H7 (cell line): ENCODE results near the gene FNDC3B. TPM values are rescaled to one million over a fixed set of nuclear protein-coding genes. Genes with fewer than 3 reads are reported as not detected.

Source experiments
- DNase-seq: peaks from one replicate; pipeline ENCODE4 v3.0.0; 2012
- H3K27me3 ChIP-seq: 2 replicates; pipeline ENCODE4 v1.6.0; 2011; ENCODE audit warnings: mild to moderate bottlenecking, low read length; ENCODE audit not compliant: control insufficient read depth, insufficient read depth
- H3K36me3 ChIP-seq: replicated peaks from 2 replicates; pipeline ENCODE4 v1.5.1; 2011; ENCODE audit warnings: low read length; ENCODE audit not compliant: control insufficient read depth, insufficient read depth
- H3K4me3 ChIP-seq: 2 replicates; pipeline ENCODE4 v1.5.1; 2011; ENCODE audit warnings: low read depth, mild to moderate bottlenecking, control low read depth, low read length, moderate library complexity; ENCODE audit not compliant: insufficient read depth
- total RNA-seq: library from RNA; depleted of rRNA; stranded (reverse); fragments of >200 nt; shearing (Covaris generic); gene quantifications from 2 replicates; pipeline ENCODE4 v1.2.3, GENCODE V29; 2014

Gene FNDC3B
- total RNA-seq, 1 experiment from 2014 or later, result 24.2 TPM

DNA sequence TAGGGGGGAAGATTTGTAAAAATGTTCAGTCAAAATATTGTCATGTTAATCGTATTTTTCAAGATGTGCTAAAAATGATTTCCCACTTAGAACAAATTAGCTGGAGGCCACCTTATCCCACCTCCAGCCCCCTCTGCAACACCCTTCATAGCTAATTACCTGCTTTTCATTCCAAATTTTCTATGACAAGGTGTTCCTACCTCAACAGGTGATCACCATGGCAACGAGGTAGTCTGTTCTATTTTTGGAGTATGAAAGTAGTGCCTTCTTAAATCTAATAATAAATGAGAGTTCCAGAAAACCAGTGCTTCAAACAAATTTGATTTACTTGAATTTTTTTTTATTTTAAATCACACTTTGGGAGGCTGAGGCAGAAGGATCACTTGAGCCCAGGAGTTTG, 149.8 kb downstream of the FNDC3B start:
- Histone ChIP-seq H3K27me3 (no peaks in the 10 kb centered on the region), H3K4me3 (no peak overlapping the region), H3K36me3 (no peaks in the 10 kb centered on the region)
- no peak for DNase-seq

GRCh38 chr3:172189987-172190603, 150.7 kb downstream of the FNDC3B start:
- Histone ChIP-seq H3K27me3 (no peaks in the 10 kb centered on the region), H3K36me3 (no peaks in the 10 kb centered on the region), H3K4me3 (no peak overlapping the region)
- no peak for DNase-seq

GRCh38 chr3:172190980-172191379, 151.6 kb downstream of the FNDC3B start:
- Histone ChIP-seq H3K36me3 (no peaks in the 10 kb centered on the region), H3K4me3 (no peak overlapping the region), H3K27me3 (no peaks in the 10 kb centered on the region)
- DNase-seq, result no peak

GRCh38 chr3:172191629-172192028, 152.3 kb downstream of the FNDC3B start:
- DNase-seq, result no peak
- Histone ChIP-seq H3K27me3 (no peaks in the 10 kb centered on the region), H3K36me3 (no peaks in the 10 kb centered on the region), H3K4me3 (no peak overlapping the region)

DNA sequence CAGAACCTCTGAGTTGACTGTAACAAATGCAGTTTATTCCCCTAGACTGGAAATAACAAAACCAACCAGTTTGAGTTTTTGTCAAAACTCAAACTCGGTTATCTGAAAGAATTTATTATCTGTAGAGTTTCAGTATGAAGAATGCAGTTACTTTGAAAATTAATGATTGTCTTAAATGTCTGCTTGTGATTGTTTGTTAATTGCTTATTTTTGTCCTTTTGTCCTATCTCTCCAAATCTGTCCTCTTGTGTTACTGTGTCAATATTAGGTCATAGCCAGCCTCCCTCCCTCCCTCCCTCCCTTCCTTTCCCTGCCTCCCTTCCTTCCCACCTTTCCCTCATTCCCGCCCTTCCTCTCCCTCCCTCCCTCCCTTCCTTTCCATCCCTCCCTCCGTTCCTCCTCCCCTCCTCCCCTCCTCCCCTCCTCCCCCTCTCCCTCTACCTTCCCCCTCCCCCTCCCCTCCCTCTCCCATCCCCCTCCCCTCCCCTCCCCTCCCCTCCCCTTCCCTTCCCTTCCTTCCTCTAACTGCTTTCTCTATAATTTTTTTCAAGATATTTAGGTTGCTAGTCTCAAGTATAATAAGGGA, 153.5 kb downstream of the FNDC3B start:
- no peaks in the 10 kb centered on the region for H3K36me3 ChIP-seq
- H3K27me3 ChIP-seq, result no peaks in the 10 kb centered on the region
- DNase-seq, result no peak
- no peak overlapping the region for H3K4me3 ChIP-seq

- no peak for DNase-seq
- Histone ChIP-seq H3K36me3 (no peaks in the 10 kb centered on the region), H3K27me3 (no peaks in the 10 kb centered on the region), H3K4me3 (no peak overlapping the region)
Observed at GRCh38 chr3:172193436-172193835, 154.1 kb downstream of the FNDC3B start.

DNA sequence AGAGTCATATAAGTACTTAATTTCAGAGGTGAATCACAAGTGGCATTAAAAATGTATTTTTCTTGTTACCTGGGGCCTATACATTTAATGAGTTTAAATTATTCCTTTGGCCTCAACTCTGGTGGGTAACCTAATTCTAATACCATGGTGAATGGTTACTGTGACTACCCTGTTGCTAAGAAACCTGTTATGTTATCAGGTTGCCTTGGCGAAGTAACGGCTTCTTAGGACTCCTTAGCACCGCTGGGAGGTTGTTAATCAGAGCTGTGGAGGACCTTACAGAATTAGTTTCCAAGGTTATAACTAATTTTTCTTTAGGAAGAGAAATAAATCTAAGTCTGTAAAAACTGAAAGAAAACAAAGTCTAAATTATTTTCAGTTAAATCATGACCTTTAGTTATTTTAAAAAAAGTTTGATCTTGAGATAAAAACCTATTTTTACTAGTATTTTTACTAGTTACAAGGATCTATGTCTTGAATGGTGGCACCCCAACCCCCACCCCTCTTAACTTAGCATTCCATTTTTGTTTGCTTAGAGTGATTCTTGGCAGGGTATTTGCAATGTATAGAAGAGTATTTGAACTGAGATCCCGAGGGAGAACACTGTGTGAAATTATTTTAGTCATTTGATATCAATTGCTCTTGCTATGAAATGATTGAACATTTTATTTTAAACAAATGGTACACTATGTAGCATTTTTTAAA, 155.5 kb downstream of the FNDC3B start:
- Histone ChIP-seq H3K36me3 (no peaks in the 10 kb centered on the region), H3K4me3 (no peak overlapping the region), H3K27me3 (no peaks in the 10 kb centered on the region)
- peak; percentile 71 for DNase-seq

GRCh38 chr3:172195407-172195754, 156.0 kb downstream of the FNDC3B start:
- DNase-seq, result no peak
- H3K27me3 ChIP-seq, result no peaks in the 10 kb centered on the region
- no peaks in the 10 kb centered on the region for H3K36me3 ChIP-seq
- H3K4me3 ChIP-seq, result no peak overlapping the region

GRCh38 chr3:172197344-172197743, 158.0 kb downstream of the FNDC3B start:
- no peaks in the 10 kb centered on the region for H3K27me3 ChIP-seq
- no peaks in the 10 kb centered on the region for H3K36me3 ChIP-seq
- no peak for DNase-seq
- no peak overlapping the region for H3K4me3 ChIP-seq

DNA sequence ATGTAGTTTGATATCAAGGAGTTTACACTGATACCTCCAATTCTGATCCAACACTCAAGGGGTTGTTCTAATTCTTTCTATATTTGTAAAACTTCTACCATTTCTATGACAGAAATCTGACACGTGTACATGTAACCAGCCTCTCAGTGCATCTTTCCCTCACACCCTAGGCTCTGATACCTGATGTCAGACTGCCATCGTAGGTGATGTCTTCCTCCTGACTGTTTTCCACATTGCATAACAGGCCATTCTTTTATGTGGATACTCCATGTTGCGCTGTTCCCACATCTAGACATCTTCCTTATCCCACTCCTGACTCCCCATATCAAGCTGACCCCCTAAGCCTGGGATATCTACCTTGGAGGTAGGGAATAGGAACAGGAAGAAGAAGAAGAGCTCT, 159.1 kb downstream of the FNDC3B start:
- Histone ChIP-seq H3K4me3 (no peak overlapping the region), H3K36me3 (no peaks in the 10 kb centered on the region), H3K27me3 (no peaks in the 10 kb centered on the region)
- DNase-seq, result no peak

DNA sequence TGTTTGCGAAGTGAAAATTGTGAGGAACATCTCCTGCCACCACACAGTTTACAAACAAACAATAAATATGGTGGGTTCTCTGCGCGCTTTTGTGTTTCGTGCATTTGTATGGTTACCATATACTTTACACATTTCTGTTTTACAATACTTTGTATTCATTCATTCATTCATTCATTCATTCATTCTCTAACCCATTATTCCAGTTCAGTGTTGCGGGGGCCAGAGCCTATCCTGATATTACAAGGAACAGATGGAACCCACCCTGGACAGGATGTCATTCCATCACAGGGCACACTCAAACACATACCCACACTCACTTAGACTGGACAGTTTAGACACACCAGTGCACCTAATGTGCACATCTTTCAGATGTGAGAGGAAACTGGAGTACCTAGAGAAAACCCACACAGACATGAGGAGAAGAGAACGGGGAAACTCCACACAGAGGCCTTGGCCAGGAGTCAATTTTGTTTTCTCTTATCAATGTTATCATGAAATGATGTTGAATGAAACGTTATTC, 160.5 kb downstream of the FNDC3B start:
- Histone ChIP-seq H3K4me3 (no peak overlapping the region), H3K27me3 (no peaks in the 10 kb centered on the region), H3K36me3 (no peaks in the 10 kb centered on the region)
- DNase-seq, result no peak

DNA sequence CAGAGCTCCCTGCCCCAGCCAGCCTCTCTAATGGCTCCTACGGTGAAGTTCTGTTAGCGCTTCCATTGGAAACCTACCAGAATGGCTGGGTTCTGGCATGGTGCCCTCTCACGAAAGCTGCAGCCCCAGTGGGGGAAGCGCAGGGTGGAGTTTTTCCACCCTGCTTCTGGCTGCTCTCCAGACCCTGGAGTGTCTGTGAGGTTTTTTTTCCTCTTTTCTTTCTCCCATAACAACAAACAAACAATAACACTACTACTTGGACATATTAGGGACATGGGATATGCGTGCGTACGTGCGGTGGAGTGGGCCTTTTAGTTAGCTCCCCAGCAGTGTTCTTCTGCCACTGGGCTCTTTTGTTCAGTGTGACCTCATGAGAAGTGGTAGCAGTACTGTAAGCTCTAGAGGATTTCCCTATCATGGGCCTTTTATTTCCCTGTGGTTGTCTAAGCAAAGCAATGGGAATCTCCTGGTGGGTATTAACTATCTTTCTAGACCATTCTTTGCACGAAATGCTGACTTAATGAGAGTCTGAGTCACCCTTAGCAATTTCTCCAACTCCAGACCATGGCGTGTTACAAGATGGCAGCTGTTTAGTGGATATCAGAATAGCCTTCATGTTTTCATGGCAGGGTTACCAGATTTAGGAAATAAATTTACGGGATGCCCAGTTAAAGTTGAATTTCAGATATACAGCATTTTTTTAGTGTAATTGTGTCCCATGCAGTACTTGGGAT, 161.9 kb downstream of the FNDC3B start:
- Histone ChIP-seq H3K4me3 (no peak overlapping the region), H3K27me3 (no peaks in the 10 kb centered on the region), H3K36me3 (no peaks in the 10 kb centered on the region)
- no peak for DNase-seq

DNA sequence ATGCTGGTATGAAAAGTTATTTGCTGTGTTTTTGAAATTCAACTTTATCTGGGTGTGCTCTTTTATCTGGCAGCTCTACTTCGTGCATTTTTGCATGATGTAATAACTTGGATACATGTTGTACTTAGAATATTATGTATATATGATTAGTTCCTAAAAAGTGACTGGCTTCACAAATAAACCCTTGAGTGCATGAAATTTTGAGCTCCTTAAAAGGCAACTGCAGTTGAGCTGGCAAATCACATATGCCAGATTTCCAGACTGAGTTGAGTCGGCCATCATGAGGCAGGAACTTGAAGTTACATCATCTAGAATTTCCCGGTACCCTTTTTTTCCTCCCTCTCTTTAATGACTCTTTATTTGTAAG, 162.5 kb downstream of the FNDC3B start:
- Histone ChIP-seq H3K36me3 (no peaks in the 10 kb centered on the region), H3K27me3 (no peaks in the 10 kb centered on the region), H3K4me3 (no peak overlapping the region)
- no peak for DNase-seq

- DNase-seq, result no peak
- H3K36me3 ChIP-seq, result no peaks in the 10 kb centered on the region
- no peaks in the 10 kb centered on the region for H3K27me3 ChIP-seq
- no peak overlapping the region for H3K4me3 ChIP-seq
Observed at GRCh38 chr3:172202797-172203196, 163.4 kb downstream of the FNDC3B start.
